PC-3 (cell line): ENCODE measurements around the gene SMIM12.

Experiments used
- EZH2phosphoT487 ChIP-seq: fragments of 300-600 bp; sonication (generic); IDR thresholded peaks from 2 replicates; pipeline ENCODE4 v1.6.1; 2018; ENCODE audit warnings: mild to moderate bottlenecking, antibody characterized with exemption, low read length, borderline replicate concordance
- TF ChIP-seq, protein P1 (sequence below): fragments of 300-600 bp; sonication (generic); conservative IDR thresholded peaks from 2 replicates; pipeline ENCODE4 v1.5.1; 2017; ENCODE audit warnings: antibody characterized with exemption, low read depth, mild to moderate bottlenecking, low read length

DNA sequence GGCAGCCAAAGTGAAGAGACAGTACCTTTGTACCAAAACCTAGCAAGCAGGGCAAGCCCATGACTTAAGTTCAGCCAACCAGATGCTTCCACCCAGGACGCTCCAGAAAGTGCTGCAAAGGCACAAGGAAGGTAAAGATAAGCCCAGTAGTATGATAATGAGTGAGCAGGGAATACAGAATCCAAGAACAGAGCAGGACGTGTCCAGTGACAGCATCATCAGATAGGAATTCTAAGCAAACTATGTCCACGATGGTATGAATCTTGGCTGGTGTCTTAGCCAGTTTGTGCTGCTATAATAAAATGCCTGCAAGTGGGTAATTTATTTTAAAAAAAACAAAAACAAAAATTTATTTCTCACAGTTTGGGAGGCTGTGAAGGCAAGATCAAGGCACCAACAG is 53.2 kb downstream of the SMIM12 start:
- TF ChIP-seq, protein P1, sequence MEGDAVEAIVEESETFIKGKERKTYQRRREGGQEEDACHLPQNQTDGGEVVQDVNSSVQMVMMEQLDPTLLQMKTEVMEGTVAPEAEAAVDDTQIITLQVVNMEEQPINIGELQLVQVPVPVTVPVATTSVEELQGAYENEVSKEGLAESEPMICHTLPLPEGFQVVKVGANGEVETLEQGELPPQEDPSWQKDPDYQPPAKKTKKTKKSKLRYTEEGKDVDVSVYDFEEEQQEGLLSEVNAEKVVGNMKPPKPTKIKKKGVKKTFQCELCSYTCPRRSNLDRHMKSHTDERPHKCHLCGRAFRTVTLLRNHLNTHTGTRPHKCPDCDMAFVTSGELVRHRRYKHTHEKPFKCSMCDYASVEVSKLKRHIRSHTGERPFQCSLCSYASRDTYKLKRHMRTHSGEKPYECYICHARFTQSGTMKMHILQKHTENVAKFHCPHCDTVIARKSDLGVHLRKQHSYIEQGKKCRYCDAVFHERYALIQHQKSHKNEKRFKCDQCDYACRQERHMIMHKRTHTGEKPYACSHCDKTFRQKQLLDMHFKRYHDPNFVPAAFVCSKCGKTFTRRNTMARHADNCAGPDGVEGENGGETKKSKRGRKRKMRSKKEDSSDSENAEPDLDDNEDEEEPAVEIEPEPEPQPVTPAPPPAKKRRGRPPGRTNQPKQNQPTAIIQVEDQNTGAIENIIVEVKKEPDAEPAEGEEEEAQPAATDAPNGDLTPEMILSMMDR: no peak
- TF ChIP-seq EZH2phosphoT487: no peak
